Smooth muscle cell (in vitro differentiated cells): ENCODE measurements around the gene TLX1. TPM values are rescaled to one million over a fixed set of nuclear protein-coding genes. Genes with fewer than 3 reads are reported as not detected.

Source experiments
- DNase-seq: peaks from one replicate; lab custom pipeline; 2025; ENCODE audit not compliant: unreplicated experiment; lab: John Stamatoyannopoulos, UW
- H2AFZ ChIP-seq: fragments of 200-600 bp; sonication (generic); 2 replicates; pipeline ENCODE4 v1.6.0; 2016; ENCODE audit warnings: antibody characterized with exemption, low read depth, mild to moderate bottlenecking
- H3F3A ChIP-seq: fragments of 200-600 bp; sonication (generic); 2 replicates; pipeline ENCODE4 v1.6.0; 2017; ENCODE audit warnings: antibody characterized with exemption, low read depth
- H3K27ac ChIP-seq: fragments of 200-600 bp; sonication (generic); 2 replicates; pipeline ENCODE4 v1.5.1; 2016; ENCODE audit warnings: low read depth, mild to moderate bottlenecking
- H3K27me3 ChIP-seq: fragments of 200-600 bp; sonication (generic); 2 replicates; pipeline ENCODE4 v1.6.1; 2016; ENCODE audit warnings: low read depth, mild to moderate bottlenecking
- H3K36me3 ChIP-seq: fragments of 200-600 bp; sonication (generic); 2 replicates; pipeline ENCODE4 v1.5.1; 2016; ENCODE audit warnings: low read depth
- H3K4me1 ChIP-seq: fragments of 200-600 bp; sonication (generic); 2 replicates; pipeline ENCODE4 v1.5.1; 2016; ENCODE audit warnings: low read depth
- H3K4me2 ChIP-seq: fragments of 200-600 bp; sonication (generic); 2 replicates; pipeline ENCODE4 v1.6.0; 2016; ENCODE audit warnings: mild to moderate bottlenecking
- H3K4me3 ChIP-seq: fragments of 200-600 bp; sonication (generic); 2 replicates; pipeline ENCODE4 v1.5.1; 2016; ENCODE audit warnings: mild to moderate bottlenecking
- H3K79me2 ChIP-seq: fragments of 200-600 bp; sonication (generic); 2 replicates; pipeline ENCODE4 v1.6.0; 2016; ENCODE audit warnings: low read depth, mild to moderate bottlenecking
- H3K9ac ChIP-seq: fragments of 200-600 bp; sonication (generic); 2 replicates; pipeline ENCODE4 v1.6.0; 2016; ENCODE audit warnings: low read depth
- H3K9me3 ChIP-seq: fragments of 200-600 bp; sonication (generic); replicated peaks from 2 replicates; pipeline ENCODE4 v1.5.1; 2016; ENCODE audit warnings: low read depth
- H4K20me1 ChIP-seq: fragments of 200-600 bp; sonication (generic); 2 replicates; pipeline ENCODE4 v1.6.0; 2016; ENCODE audit warnings: low read depth
- CTCF ChIP-seq: fragments of 200-600 bp; sonication (generic); IDR thresholded peaks from 2 replicates; pipeline ENCODE4 v1.5.1; 2017; ENCODE audit warnings: borderline replicate concordance, mild to moderate bottlenecking, antibody characterized with exemption; ENCODE audit not compliant: insufficient read depth, poor library complexity, severe bottlenecking
- WGBS: methylation state at CpG from one replicate; pipeline ENCODE4 v1.1.7; 2016; ENCODE audit warnings: low lambda C conversion rate; 5-methylcytosine and 5-hydroxymethylcytosine counted together
- polyA plus RNA-seq: library from polyadenylated mRNA; unstranded; fragments of >200 nt; fragmentation: Nextera tagmentation; extraction: Ambion mirVana; gene quantifications from 2 replicates; pipeline ENCODE4 v1.2.1, GENCODE V29; 2016
- total RNA-seq: library from RNA; depleted of rRNA; stranded (reverse); fragments of >200 nt; gene quantifications from 2 replicates; pipeline ENCODE4 v1.2.3, GENCODE V29; 2014

The TLX1 gene
- total and polyA plus RNA-seq, 2 experiments from 2014 or later, result not detected

- Histone ChIP-seq H3K4me3 (peak overlapping the region; percentile 1), H3F3A (no peaks in the 10 kb centered on the region), H3K36me3 (no peaks in the 10 kb centered on the region), H3K27me3 (peaks cover 99% of the 10 kb centered on the region), H4K20me1 (no peaks in the 10 kb centered on the region), H3K27ac (no peak overlapping the region), H3K4me2 (no peak overlapping the region), H3K9ac (no peak overlapping the region), H3K79me2 (no peaks in the 10 kb centered on the region), H3K4me1 (no peaks in the 10 kb centered on the region), H2AFZ (no peak overlapping the region), H3K9me3 (no peaks in the 10 kb centered on the region)
- TF ChIP-seq CTCF, result no peak
- no peak for DNase-seq
- 8% methylated on average over 60 of the region's 65 CpGs for WGBS
These were observed 9.2 kb downstream of the TLX1 start for GRCh38 chr10:101140084-101140949.

GRCh38 chr10:101140950-101141615 lies 10.0 kb downstream of the TLX1 start:
- DNase-seq, result no peak
- H2AFZ ChIP-seq, result no peak overlapping the region
- H3K9me3 ChIP-seq, result no peaks in the 10 kb centered on the region
- no peaks in the 10 kb centered on the region for H3K4me1 ChIP-seq
- TF ChIP-seq CTCF, result no peak
- H3F3A ChIP-seq, result no peaks in the 10 kb centered on the region
- WGBS, result 60% methylated on average over 8 of the region's 8 CpGs
- H4K20me1 ChIP-seq, result no peaks in the 10 kb centered on the region
- no peaks in the 10 kb centered on the region for H3K79me2 ChIP-seq
- H3K4me2 ChIP-seq, result no peak overlapping the region
- no peak overlapping the region for H3K4me3 ChIP-seq
- H3K27ac ChIP-seq, result no peak overlapping the region
- H3K27me3 ChIP-seq, result peaks cover 99% of the 10 kb centered on the region
- H3K36me3 ChIP-seq, result no peaks in the 10 kb centered on the region
- no peak overlapping the region for H3K9ac ChIP-seq

GRCh38 chr10:101141616-101142532 lies 10.8 kb downstream of the TLX1 start:
- DNase-seq, result peak; percentile 65
- WGBS, result 24% methylated on average over 21 of the region's 21 CpGs
- H3K4me3 ChIP-seq, result no peak overlapping the region
- H3K9ac ChIP-seq, result no peak overlapping the region
- H3K9me3 ChIP-seq, result no peaks in the 10 kb centered on the region
- no peaks in the 10 kb centered on the region for H3K79me2 ChIP-seq
- no peaks in the 10 kb centered on the region for H3F3A ChIP-seq
- TF ChIP-seq CTCF, result peak; percentile 97
- peaks cover 99% of the 10 kb centered on the region for H3K27me3 ChIP-seq
- H3K27ac ChIP-seq, result no peak overlapping the region
- H3K4me1 ChIP-seq, result no peaks in the 10 kb centered on the region
- no peaks in the 10 kb centered on the region for H3K36me3 ChIP-seq
- H3K4me2 ChIP-seq, result no peak overlapping the region
- H2AFZ ChIP-seq, result no peak overlapping the region
- no peaks in the 10 kb centered on the region for H4K20me1 ChIP-seq
